Renal cortex interstitium (tissue), 15 donors: ENCODE measurements around the gene HACD1. TPM values are rescaled to one million over a fixed set of nuclear protein-coding genes. Genes with fewer than 3 reads are reported as not detected.

Source experiments
- DNase-seq, 11 donors: peaks; one replicate each; pipeline ENCODE4 v3.0.0-alpha.2; 2013; ENCODE audit warnings: low read depth in 9 of 11, low spot score in 4 of 11; ENCODE audit errors: extremely low read depth in 1 of 11
- long read RNA-seq, 16 experiments: transcript quantifications; one replicate each; lab custom pipeline, GENCODE V29; 2026
- polyA plus RNA-seq, 3 donors: library from polyadenylated mRNA; unstranded; fragments of 120-200 nt; gene quantifications; one replicate each; pipeline ENCODE4 v1.2.1, GENCODE V29; 2013; ENCODE audit not compliant: insufficient read length in 3 of 3

Gene HACD1, protein sequence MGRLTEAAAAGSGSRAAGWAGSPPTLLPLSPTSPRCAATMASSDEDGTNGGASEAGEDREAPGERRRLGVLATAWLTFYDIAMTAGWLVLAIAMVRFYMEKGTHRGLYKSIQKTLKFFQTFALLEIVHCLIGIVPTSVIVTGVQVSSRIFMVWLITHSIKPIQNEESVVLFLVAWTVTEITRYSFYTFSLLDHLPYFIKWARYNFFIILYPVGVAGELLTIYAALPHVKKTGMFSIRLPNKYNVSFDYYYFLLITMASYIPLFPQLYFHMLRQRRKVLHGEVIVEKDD
- polyA plus RNA-seq = 10 to 100 TPM; 14.6 to 15.4 (median 14.6) TPM
- long read RNA-seq, donor 1 = 0 reads
- long read RNA-seq, donor 2, partial matches to known transcripts = 0 of 1 reads
- long read RNA-seq, donor 2, other reads (novel, unspliced or antisense) = 0 of 1 reads
- long read RNA-seq, donor 3, partial matches to known transcripts = 0 of 8 reads
- long read RNA-seq, donor 3, other reads (novel, unspliced or antisense) = 7 of 8 reads
- long read RNA-seq, donor 4 = 0 reads
- long read RNA-seq, donor 5 = 0 reads
- long read RNA-seq, donor 6 = 0 reads
- long read RNA-seq, donor 7, partial matches to known transcripts = 6 of 12 reads
- long read RNA-seq, donor 7, other reads (novel, unspliced or antisense) = 6 of 12 reads
- long read RNA-seq, donor 8, partial matches to known transcripts = 0 of 12 reads
- long read RNA-seq, donor 8, other reads (novel, unspliced or antisense) = 9 of 12 reads
- long read RNA-seq, donor 9, partial matches to known transcripts = 0 of 7 reads
- long read RNA-seq, donor 9, other reads (novel, unspliced or antisense) = 7 of 7 reads
- long read RNA-seq, donor 10 = 0 reads
- long read RNA-seq, donor 11 = 0 reads
- long read RNA-seq, donor 12 = 0 reads
- long read RNA-seq, donor 13 = 0 reads
- long read RNA-seq, donor 14, partial matches to known transcripts = 0 of 5 reads
- long read RNA-seq, donor 14, other reads (novel, unspliced or antisense) = 5 of 5 reads
- long read RNA-seq, donor 15 = 0 reads
- long read RNA-seq, donor 16, partial matches to known transcripts = 0 of 8 reads
- long read RNA-seq, donor 16, other reads (novel, unspliced or antisense) = 8 of 8 reads

DNA sequence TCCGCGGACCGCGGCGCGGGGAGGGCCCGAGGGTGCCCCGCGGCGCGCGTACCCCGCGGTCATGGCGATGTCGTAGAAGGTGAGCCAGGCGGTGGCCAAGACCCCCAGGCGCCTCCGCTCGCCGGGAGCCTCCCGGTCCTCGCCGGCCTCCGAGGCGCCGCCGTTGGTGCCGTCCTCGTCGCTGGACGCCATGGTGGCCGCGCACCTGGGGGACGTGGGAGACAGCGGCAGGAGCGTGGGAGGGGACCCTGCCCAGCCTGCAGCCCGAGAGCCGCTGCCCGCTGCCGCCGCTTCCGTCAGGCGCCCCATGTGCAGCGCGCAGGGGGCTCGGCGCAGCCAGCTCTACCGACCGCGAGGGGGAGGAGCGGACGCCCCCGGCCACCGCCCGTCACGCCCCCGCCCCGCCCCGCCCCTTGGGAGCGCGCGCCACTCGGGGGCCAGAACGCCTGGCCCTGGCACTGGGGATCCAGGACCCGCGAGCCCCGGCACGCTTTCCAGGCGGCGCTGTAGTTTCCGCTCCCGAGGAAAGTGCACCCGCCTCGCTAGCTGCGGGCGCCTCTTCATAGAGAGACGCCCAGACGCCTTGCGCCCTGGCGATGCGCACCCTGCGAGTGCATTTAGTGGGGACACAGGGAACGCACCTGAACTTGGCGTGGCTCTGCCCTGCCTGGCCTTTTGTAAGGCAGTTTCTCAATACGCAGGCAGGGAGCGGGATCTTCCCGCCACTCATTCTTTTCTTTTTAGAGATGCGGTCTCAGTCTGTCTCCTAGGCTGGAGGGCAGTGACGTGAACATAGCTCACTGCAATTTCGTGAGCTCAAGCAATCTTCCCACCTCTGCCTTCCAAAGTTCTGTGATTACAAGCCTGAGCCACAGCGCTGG lies at the start of gene HACD1:
HACD1 (minus strand) TSS at position 344 of the 881 bp plus-strand sequence; CDS start at position 309, 35 bp downstream.
- peak in 10 of 11 donors; percentile 10 to 62 (median 46) for DNase-seq

DNA sequence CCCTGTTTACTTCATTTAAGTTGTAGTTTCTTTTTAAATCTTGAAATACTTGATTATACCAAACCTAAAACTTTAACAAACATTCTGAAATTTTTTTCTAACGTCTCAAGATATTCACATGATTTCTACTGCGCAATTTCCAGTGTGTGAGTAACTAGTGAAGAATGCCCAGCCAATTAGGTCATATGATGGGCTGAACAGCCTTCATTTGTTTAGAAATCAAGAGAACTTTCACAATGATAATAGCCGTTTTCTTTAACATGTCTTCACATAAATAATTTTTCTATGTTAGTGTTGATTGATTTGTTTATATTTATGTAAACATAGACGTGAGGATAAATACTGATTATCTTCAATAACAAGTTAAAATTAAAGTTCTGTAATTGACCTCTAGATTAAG lies 48.6 kb upstream of the HACD1 start:
- no peak for DNase-seq

DNA sequence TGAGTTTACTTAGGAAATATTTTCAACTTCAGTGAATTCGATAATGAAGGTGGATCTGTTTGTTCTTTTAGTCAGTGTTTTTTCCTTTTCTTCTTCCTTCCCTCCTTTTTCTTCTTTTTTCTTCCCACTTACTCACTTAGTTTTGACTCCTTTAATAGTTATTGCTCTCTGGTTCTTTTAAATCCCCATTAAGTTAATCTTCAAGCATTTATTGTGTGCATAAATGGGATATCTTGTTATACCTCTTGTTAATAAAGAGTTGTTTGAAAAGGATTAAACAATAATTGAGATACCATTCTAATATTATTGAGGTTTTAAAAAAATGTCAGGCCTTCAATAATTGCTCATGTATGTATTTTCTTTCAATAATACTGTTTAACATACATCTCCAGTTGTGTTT lies 46.3 kb upstream of the HACD1 start:
- DNase-seq = no peak

DNA sequence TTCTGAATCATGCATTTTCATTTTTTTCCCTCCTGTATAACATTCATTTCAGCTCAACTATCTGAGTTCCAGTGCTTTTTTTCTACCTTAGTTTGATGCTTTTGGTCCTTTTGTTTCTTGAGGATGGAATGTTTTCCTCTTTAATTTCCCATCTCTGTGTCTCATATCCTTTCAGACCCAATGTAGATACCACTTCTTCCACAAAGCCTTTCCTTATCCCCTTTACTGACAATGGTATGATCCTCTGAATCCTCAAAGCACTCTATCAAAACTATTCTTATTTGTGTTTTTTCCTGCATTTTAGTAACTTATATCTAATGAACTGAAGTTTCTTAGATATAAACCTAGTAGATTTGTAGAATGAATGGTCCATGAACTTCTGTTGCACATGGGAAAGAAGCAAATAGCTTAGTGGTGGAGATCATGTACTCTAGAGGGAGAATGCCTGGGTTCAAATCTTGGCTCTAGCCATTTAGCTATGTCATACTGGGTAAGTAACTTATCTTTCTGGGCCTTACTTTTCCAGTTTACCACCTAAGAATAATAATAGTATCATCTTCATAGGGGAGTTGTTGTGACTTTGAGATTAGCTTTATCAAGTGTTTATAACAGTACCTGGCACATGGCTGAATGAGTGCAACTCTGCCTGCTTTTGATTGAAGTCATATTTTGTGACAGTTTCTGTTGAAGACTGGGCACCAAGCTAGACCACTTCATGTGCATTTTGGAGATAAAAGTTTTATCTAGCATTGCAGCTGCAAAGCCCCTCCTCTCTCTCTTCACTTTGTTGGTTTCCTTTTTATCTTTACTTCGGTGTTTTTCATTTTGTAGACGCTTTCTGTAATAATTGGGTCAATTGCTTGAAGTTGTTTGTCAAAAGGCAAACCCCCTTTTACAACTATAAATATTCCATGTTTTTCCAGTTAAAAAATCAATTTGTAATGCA lies 45.3 kb upstream of the HACD1 start:
- DNase-seq = no peak

DNA sequence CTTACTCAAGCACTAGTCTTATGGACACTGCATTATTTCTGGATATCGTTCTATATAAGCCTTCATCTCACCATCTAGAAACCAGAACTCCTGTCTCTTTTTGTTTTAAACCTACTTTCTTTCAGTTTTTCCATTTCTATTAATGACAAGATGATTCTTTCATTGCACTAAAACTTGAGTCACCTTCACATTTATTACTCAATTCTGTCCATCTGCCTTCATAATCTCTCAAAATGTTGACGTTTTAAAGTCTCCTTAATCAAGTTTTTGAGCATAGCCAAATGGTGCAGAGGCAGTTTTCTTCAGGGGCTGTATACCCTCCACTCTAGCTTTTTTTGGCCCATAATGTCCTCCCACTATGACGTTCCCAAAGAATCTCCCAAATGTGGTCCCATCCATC lies 44.3 kb upstream of the HACD1 start:
- no peak for DNase-seq

DNA sequence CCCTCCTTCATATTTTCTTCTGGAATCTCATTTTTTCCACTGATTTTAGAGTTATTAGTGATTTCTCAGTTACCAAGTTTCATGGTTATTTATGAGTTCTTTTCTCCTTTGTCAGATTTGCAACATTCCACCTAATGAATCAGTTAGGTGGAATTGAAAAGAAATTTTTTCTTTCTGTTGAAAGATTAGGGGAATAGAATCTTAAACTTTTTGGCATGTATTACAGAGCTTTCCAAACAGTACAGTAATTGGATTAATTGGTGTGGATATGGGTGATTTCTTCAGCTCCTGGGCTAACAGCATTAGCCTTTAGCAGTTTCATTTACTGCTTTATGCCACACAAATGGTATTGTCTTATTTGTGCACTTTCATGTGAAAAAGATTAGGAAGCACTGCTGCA lies 43.7 kb upstream of the HACD1 start:
- no peak for DNase-seq

DNA sequence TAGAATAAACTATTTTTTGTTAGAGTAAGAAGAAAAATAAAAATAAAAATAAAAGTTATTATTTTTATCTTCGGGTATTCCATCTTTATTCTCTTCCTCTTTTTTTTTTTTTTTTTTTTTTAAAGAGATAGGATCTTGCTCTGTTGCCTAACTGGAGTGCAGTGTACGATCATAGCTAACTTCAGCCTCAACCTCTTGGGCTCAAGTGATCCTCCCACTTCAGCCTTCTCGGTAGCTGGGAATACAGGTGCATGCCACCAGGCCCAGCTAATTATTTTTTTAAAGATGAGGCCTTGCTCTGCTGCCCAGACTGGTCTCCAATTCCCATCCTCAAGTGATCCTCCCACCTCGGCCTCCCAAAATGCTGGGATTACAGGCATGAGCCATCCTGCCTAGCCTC lies 42.2 kb upstream of the HACD1 start:
- no peak for DNase-seq

DNA sequence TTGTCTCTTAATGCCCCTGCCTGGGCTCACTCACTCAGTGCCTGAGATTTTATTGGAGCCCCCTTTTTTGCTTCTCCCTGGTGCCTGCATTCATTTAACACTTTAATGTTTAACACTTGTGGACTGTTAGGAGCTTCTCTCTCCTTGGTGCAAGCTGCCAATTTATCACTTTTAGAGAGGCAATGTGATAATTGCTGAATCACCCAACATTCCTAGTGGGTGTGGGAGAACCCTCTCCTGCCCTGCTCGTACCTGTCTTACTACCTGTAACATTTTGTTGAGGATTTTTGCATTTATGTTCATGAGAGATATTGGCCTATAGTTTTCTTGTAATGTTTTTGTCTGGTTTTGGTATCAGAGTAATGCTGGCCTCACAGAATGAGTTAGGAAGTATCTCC lies 39.9 kb upstream of the HACD1 start:
- DNase-seq = no peak

DNA sequence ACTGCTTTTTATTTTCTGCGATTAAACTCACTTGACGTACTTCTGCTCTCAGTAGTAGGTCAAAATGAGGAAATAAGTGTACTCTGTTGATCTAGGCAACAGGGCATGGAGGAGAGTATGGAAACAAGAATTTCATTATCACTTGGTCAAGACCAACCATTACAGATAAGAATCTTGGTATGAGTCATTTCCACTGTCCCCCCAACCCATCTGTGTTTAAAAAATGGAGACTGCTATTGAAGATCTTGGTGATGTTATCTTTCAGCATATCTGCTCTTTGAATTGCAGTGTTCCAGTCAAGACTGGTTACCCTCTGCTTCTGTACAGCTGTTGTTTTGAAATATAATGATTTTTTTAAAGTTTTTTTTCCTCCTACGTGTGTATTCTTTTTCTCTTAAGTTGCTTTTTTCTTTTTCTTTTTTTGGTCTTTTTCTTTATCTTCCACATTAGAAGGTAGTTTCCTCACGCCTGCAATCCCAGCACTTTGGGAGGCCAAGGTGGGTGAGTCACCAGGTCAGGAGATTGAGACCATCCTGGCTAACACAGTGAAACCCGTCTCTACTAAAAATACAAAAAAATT lies 38.5 kb upstream of the HACD1 start:
- no peak for DNase-seq

DNA sequence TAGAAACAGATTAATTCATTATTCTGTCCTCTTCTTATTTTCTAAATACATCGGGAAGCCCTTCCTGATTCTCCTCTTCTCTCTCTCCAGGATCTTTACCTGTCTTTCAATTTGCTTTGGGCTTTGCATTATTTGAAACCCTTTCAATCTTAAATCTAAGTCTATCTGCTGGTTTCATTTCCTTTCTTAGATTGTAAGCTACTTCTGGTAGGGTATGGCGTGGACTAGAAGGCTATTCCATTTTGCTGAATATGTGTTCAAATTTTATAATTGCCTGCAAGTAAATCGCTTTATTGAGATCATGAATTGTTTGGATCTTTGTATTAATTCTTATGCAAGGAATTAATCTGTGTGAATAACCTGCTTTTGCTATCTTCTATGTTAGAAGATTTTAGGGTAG lies 37.8 kb upstream of the HACD1 start:
- no peak for DNase-seq

DNA sequence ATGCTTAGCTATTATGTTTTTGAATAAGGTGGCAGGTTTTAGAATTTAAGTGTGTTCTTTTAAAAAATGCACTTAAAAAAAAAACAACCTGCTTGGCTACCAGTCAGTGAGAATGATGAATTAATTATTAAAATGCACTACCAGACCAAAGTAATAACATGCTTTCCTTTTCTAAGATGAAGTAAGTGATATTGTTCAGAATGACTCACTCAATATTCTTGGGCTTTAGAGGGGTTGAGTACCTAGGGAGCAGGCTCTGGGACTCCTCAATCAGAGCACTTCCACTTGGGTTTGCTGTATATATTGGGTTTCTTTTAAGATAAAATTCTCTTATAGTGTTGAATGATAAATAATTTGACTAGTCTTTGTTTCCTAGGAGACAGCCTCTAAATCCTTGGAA lies 35.4 kb upstream of the HACD1 start:
- no peak for DNase-seq

DNA sequence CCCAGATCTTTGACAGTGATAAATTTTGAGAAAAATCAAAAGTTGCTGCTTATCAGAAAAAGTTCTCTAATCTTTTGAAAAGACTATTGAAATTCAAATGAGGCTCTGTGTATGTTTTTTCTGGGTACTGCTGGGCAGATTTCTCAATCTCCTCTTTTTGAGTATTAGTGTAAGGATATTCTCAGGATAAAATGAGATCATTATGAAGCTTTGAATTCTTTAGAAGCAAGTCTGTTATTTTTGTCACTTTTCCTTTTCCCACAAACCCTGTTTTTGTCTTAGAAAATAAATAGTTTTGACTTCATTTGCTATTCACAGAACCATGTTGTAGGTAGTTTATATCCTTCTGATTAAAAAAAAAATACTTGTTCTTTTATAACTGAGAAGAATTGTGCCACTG lies 34.7 kb upstream of the HACD1 start:
- no peak for DNase-seq

DNA sequence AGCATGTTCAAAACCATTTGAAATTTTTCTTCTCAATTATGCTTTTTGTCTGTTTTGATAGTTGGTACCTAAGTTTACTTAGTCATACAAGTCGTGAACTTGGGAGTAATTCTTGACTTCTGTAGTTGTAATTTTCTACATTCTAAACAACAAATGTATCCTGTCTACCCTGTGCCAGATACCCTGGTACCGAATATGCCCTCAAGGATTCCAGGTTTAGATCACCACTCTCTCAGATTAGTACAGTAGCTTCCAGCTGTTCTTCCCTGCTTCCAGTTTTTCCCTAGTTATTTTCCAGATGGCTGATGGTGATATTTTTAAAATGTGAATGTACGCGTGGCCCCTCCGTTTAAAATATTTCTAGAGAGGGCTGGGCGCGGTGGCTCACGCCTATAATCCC lies 33.2 kb upstream of the HACD1 start:
- no peak for DNase-seq

DNA sequence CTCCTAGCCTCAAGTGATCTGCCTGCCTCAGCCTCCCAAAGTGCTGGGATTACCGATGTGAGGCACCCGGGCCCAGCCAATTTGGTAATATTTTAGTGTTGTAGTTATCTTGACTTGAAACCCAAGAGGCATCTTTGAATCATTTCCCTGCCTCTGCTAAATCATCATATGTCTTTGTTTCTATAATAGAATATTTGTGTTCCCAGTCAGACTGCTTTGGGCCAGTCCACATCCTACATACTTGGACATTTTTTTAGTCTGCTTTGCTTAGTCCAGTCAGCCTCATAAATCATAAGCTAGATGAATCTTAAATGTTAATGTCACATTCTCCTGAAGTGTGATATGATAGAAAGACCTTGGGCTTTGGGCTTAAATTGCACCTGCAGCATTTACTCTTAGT lies 32.7 kb upstream of the HACD1 start:
- no peak for DNase-seq

DNA sequence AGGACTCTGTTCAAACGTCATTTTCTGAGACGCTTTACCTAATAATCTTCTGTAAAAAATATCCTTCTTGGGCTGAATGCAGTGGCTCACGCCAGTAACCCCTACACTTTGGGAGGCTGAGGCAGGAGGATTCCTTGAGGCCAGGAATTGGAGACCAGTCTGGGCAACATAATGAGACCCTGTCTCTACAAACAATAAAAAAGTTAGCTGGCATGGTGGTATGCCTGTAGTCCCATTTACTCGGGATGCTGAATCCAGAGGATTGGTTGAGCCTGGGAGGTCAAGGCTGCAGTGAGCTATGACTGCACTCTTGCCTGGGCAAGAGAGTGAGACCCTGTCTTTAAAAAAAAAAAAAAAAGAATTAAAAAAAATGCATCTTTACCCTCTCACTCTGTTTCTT lies 31.9 kb upstream of the HACD1 start:
- no peak for DNase-seq

DNA sequence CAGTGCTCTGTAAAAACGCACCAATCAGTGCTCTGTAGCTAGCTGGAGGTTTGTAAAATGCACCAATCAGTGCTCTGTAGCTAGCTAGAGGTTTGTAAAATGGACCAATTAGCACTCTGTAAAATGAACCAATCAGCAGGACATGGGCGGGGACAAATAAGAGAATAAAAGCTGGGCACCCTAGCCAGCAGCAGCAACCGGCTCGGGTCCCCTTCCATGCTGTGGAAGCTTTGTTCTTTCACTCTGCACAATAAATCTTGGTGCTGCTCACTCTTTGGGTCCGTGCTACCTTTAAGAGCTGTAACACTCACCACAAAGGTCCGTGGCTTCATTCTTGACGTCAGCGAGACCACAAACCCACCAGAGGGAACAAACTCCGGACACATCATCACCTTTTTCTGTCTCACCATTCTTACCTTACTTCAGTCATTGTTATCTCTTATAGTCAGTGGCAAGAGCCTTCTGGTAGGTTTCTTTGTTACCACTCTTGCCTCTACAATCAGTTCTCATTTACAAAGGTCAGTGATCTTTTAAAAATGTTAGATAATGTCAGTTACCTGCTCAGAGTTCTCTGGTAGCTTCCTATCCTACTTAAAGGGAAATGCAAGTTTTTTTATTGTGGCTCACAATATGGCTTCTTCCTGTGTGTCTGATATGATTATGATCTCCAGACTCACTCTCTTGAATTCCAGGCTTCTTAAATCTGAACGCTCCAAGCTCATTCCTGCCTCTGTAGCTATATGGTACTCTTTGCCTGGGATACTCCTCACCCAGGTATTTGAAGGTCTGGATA lies 31.3 kb upstream of the HACD1 start:
- no peak for DNase-seq

DNA sequence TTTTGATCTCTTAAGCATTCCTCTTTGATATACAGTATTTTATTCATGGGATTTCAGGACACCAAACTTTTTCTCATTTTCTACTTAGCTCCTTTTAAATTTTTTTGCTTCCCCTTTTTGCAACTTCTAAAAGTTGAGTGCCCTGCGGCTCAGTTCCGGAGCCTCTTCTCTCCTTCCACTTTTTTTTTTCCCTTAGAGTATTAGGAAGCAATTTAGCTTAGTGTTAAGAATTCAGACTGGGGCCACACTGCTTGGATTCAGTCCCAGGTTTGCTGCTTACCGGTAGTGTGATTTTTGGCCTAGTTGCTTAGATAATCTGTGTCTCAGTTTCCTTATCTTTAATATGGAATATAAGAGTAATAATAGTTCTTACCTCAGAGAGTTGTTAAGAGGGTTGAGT lies 30.2 kb upstream of the HACD1 start:
- DNase-seq = no peak
